ENCODE measurements around the gene GPR137C. TPM values are rescaled to one million over a fixed set of nuclear protein-coding genes. Genes with fewer than 3 reads are reported as not detected.

Gene GPR137C
- total RNA-seq, 1 donor from 2014 or later: 0.46 TPM

- no peak overlapping the region for H3K4me3 ChIP-seq (ENCODE audit: low read depth, low read length)
These were observed 37.0 kb downstream of the GPR137C start for GRCh38 chr14:52589646-52590045.

GRCh38 chr14:52590318-52590717 is 37.7 kb downstream of the GPR137C start:
- DNase-seq (ENCODE audit: low read depth): no peak
- no peak for TF ChIP-seq CTCF (IDR thresholded peaks at IDR 0.05; ENCODE audit: insufficient read depth, low read length, poor library complexity, severe bottlenecking)
- Histone ChIP-seq H3K27me3 (ENCODE audit: control insufficient read depth, insufficient read depth, low read length) (no peaks in the 10 kb centered on the region), H3K36me3 (ENCODE audit: control insufficient read depth, insufficient read depth, low read length) (no peaks in the 10 kb centered on the region), H3K4me3 (ENCODE audit: low read depth, low read length) (no peak overlapping the region)

More at GRCh38 chr14:52589646-52590045, 37.0 kb downstream of the GPR137C start:
- H3K27me3 ChIP-seq (ENCODE audit: control insufficient read depth, insufficient read depth, low read length): no peaks in the 10 kb centered on the region
- no peaks in the 10 kb centered on the region for H3K36me3 ChIP-seq (ENCODE audit: control insufficient read depth, insufficient read depth, low read length)
- DNase-seq (ENCODE audit: low read depth): no peak
- no peak for TF ChIP-seq CTCF (IDR thresholded peaks at IDR 0.05; ENCODE audit: insufficient read depth, low read length, poor library complexity, severe bottlenecking)

GRCh38 chr14:52596320-52596719 is 43.7 kb downstream of the GPR137C start:
- no peaks in the 10 kb centered on the region for H3K36me3 ChIP-seq (ENCODE audit: control insufficient read depth, insufficient read depth, low read length)
- DNase-seq (ENCODE audit: low read depth): no peak
- no peak for TF ChIP-seq CTCF (IDR thresholded peaks at IDR 0.05; ENCODE audit: insufficient read depth, low read length, poor library complexity, severe bottlenecking)
- H3K27me3 ChIP-seq (ENCODE audit: control insufficient read depth, insufficient read depth, low read length): no peaks in the 10 kb centered on the region
- no peak overlapping the region for H3K4me3 ChIP-seq (ENCODE audit: low read depth, low read length)

GRCh38 chr14:52596861-52597260 is 44.2 kb downstream of the GPR137C start:
- Histone ChIP-seq H3K36me3 (ENCODE audit: control insufficient read depth, insufficient read depth, low read length) (no peaks in the 10 kb centered on the region), H3K27me3 (ENCODE audit: control insufficient read depth, insufficient read depth, low read length) (no peaks in the 10 kb centered on the region), H3K4me3 (ENCODE audit: low read depth, low read length) (no peak overlapping the region)
- DNase-seq (ENCODE audit: low read depth): no peak
- TF ChIP-seq CTCF (IDR thresholded peaks at IDR 0.05; ENCODE audit: insufficient read depth, low read length, poor library complexity, severe bottlenecking): no peak

- TF ChIP-seq CTCF (IDR thresholded peaks at IDR 0.05; ENCODE audit: insufficient read depth, low read length, poor library complexity, severe bottlenecking): no peak
- H3K36me3 ChIP-seq (ENCODE audit: control insufficient read depth, insufficient read depth, low read length): no peaks in the 10 kb centered on the region
- H3K27me3 ChIP-seq (ENCODE audit: control insufficient read depth, insufficient read depth, low read length): no peaks in the 10 kb centered on the region
- DNase-seq (ENCODE audit: low read depth): no peak
- H3K4me3 ChIP-seq (ENCODE audit: low read depth, low read length): no peak overlapping the region
These were observed 45.9 kb downstream of the GPR137C start for GRCh38 chr14:52598568-52598967.

- DNase-seq (ENCODE audit: low read depth): no peak
- H3K4me3 ChIP-seq (ENCODE audit: low read depth, low read length): no peak overlapping the region
- no peaks in the 10 kb centered on the region for H3K36me3 ChIP-seq (ENCODE audit: control insufficient read depth, insufficient read depth, low read length)
- no peaks in the 10 kb centered on the region for H3K27me3 ChIP-seq (ENCODE audit: control insufficient read depth, insufficient read depth, low read length)
- no peak for TF ChIP-seq CTCF (IDR thresholded peaks at IDR 0.05; ENCODE audit: insufficient read depth, low read length, poor library complexity, severe bottlenecking)
These were observed 47.3 kb downstream of the GPR137C start for GRCh38 chr14:52599974-52600373.
